SH-SY5Y (cell line): Measurements from ENCODE around the gene OR5B12.

Experiments
- GATA2 ChIP-seq: IDR thresholded peaks from 2 replicates; pipeline ENCODE4 v1.6.1; 2011; ENCODE audit warnings: mild to moderate bottlenecking, low read depth, low read length
- GATA3 ChIP-seq: IDR thresholded peaks from 2 replicates; pipeline ENCODE4 v1.6.1; 2011; ENCODE audit warnings: low read depth, mild to moderate bottlenecking, low read length, moderate library complexity

OR5B12 gene

GRCh38 chr11:58442136-58442535 is at the start of gene OR5B12:
TSS of gene OR5B12 (minus strand) at chr11:58442236. CDS start at chr11:58440151, 2,085 bp downstream.
- no peak for TF ChIP-seq GATA3
- no peak for TF ChIP-seq GATA2

GRCh38 chr11:58490827-58491226 is 48.8 kb upstream of the OR5B12 start:
- TF ChIP-seq GATA2 (no peak), GATA3 (no peak)

GRCh38 chr11:58487170-58487569 is 45.1 kb upstream of the OR5B12 start:
- TF ChIP-seq GATA2 (no peak), GATA3 (no peak)

- TF ChIP-seq GATA2 (no peak), GATA3 (no peak)
Measured at GRCh38 chr11:58485961-58486360, 43.9 kb upstream of the OR5B12 start.

GRCh38 chr11:58471892-58472291 is 29.9 kb upstream of the OR5B12 start:
- TF ChIP-seq GATA3 (no peak), GATA2 (no peak)

- TF ChIP-seq GATA2 (no peak), GATA3 (no peak)
Measured at GRCh38 chr11:58466293-58466692, 24.3 kb upstream of the OR5B12 start.

- TF ChIP-seq GATA3 (no peak), GATA2 (no peak)
Measured at GRCh38 chr11:58465690-58466089, 23.7 kb upstream of the OR5B12 start.

GRCh38 chr11:58451585-58451984 is 9.5 kb upstream of the OR5B12 start:
- TF ChIP-seq GATA3 (no peak), GATA2 (no peak)

GRCh38 chr11:58446294-58446693 is 4.3 kb upstream of the OR5B12 start:
- TF ChIP-seq GATA2 (no peak), GATA3 (no peak)

GRCh38 chr11:58444300-58444699 is 2.3 kb upstream of the OR5B12 start:
- TF ChIP-seq GATA3 (no peak), GATA2 (no peak)

GRCh38 chr11:58438486-58438885 is 3.5 kb downstream of the OR5B12 start:
- TF ChIP-seq GATA3, result no peak

- TF ChIP-seq GATA2 (no peak), GATA3 (no peak)
Measured at GRCh38 chr11:58434217-58434616, 7.8 kb downstream of the OR5B12 start.

GRCh38 chr11:58433638-58434203 is 8.3 kb downstream of the OR5B12 start:
- TF ChIP-seq GATA2 (no peak), GATA3 (no peak)

GRCh38 chr11:58429273-58429672 is 12.8 kb downstream of the OR5B12 start:
- TF ChIP-seq GATA3 (no peak), GATA2 (no peak)

GRCh38 chr11:58428021-58428420 is 14.0 kb downstream of the OR5B12 start, which contains the start of gene OR5B2:
TSS of gene OR5B2 (minus strand) at chr11:58428121. CDS start at chr11:58423261, 4,860 bp downstream.
- TF ChIP-seq GATA2 (no peak), GATA3 (no peak)

GRCh38 chr11:58406774-58407173 is 35.3 kb downstream of the OR5B12 start, which contains the start of gene OR5B3:
TSS of gene OR5B3 (minus strand) at chr11:58406874. CDS start at chr11:58403409, 3,465 bp downstream.
- TF ChIP-seq GATA3, result no peak
- TF ChIP-seq GATA2, result no peak

- TF ChIP-seq GATA3 (no peak), GATA2 (no peak)
Measured at GRCh38 chr11:58395581-58395980, 46.5 kb downstream of the OR5B12 start.
